NCI-H82 (cell line): Measurements from ENCODE around the gene PKN2.
"Not testable (repeated sequence)": the region's sequence is repeated elsewhere in the genome, so short reads cannot be mapped to it uniquely, and the experiment has no call there.

Experiments
- DNase-seq: peaks from one replicate; lab custom pipeline; 2025; lab: John Stamatoyannopoulos, UW

Gene PKN2

GRCh38 chr1:88880717-88881116 is 196.6 kb downstream of the PKN2 start:
- not testable (repeated sequence) for DNase-seq

GRCh38 chr1:88883156-88883555 is 199.1 kb downstream of the PKN2 start:
- no peak for DNase-seq
